Occipital lobe (tissue), 3 donors: ENCODE results near the gene PGAM5. TPM values are rescaled to one million over a fixed set of nuclear protein-coding genes. Genes with fewer than 3 reads are reported as not detected.
"Not testable (repeated sequence)": the region's sequence is repeated elsewhere in the genome, so short reads cannot be mapped to it uniquely, and the experiment has no call there.

Experiments
- DNase-seq: peaks from one replicate; lab custom pipeline; 2025; lab: John Stamatoyannopoulos, UW
- small RNA-seq: library from RNA; depleted of rRNA; stranded (forward); fragments of <200 nt; gene quantifications from one replicate; pipeline ENCODE3, GENCODE V24; 2014
- total RNA-seq: library from RNA; depleted of rRNA; stranded (reverse); fragments of >200 nt; gene quantifications from one replicate; pipeline ENCODE4 v1.2.3, GENCODE V29; 2014

The PGAM5 gene
- total RNA-seq, 1 donor from 2014 or later: 32.3 TPM

DNA sequence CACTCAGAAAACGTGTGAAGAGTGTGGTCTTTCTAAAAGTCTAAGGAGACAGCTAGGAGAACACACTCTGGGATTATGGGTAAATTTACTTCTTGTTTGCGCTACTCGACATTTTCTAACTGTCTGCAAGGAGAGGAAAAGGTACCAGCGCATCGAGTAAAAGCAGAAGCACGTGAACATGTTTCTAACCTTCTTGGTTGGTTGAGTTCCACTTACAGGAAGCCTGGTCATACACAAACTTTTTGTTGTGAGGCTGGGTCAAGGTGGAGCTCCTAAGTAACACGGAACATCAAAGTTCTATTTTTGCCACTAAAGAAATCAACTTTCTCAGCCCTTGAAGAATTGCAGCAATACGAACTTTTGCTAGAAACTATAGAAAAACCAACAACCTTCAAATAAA is 31.0 kb downstream of the PGAM5 start:
- no peak for DNase-seq

DNA sequence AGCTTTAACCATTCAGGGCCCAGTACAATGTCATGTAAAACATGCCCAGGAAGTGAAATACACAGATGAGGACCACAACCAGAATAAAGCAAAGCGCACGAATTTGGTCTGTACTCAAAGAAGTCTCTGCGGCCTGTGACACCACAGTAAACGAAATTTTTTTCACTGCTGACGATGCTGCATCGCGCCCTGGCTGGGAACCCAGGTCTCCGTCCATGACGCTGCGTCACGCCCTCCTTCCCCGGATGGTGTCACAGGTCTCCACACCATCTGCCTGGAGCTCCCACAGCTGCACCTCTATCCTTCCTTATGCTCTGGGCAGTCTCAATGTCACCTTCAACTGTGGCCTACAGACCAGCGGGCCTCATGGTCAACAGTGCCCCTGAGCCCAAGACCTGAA is 33.2 kb downstream of the PGAM5 start:
- DNase-seq: no peak

DNA sequence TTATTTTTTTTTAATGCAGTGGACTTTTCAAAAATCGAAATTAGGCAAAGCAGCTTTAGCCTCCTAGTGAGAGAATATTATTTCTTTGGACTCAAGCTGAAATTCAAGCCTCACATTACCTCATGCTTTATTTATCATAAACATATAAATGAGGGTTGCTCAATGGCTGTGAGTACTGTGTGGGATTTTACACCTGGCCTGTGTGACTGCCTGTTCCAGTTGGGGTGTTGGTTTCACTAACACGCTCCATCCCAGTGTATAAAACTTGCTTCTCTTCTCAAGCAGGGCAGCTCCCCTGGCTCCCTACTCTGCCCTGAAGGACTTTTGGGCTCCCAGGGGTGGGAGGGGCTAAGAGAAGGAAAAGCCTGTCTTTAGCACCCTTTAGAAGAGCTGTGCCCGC is 36.0 kb downstream of the PGAM5 start:
- no peak for DNase-seq

DNA sequence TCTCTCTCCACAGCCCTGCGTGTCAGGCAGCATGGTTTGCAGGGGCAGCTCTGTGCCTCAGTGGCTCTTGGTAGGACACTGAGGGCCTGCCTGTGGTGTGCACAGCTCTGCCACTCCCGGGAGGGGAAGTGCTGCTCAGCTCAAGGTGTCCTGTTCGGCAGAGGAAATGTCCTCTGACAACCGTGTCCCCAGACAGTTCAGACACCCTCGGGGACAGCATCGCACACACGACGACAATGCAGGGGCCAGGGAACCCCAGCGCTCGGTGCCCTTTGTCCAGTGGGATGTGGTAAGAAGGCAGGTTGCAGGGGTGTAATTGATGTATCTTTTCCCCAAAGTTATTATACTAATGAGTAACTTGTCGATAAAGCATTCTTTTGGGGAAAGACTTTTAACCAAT is 36.8 kb downstream of the PGAM5 start:
- no peak for DNase-seq

DNA sequence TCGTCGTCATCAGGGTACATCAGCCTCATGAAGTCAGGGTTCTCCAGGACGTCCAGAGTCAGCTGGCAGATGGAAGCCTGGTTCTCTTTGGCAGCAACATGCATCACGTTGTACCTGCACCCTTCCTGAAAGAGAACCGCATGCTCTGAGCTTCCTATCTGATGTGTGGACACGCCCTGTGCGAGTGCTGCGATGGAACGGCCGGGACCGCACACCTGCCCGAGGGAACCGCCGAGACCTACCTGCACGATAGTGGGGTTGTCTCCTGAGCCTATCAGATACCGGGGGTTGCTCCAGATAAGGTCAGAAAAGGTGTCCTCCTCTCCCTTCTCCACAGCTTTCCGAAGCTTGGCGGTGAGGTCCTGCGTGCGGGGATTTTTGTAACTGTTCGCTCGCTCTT is 37.3 kb downstream of the PGAM5 start:
- no peak for DNase-seq

DNA sequence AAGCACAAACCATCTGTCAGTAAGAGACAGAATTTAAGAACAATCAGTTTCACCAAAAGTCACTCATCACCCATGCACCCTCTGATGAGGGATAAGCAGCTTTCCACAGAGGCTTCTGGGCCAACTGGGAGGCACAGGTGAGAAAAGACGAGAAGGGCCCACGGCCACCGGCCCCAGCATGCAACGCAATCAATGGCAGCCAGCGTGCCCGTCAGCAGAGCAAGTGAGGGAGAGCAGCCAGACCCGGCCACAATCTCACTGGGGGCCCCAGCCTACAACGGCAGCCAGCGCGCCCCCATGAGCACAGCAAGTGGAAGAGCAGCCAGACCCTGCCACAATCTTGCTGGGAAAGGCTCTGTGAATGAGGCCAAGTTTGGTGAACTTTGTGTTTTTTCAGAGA is 37.7 kb downstream of the PGAM5 start:
- no peak for DNase-seq

DNA sequence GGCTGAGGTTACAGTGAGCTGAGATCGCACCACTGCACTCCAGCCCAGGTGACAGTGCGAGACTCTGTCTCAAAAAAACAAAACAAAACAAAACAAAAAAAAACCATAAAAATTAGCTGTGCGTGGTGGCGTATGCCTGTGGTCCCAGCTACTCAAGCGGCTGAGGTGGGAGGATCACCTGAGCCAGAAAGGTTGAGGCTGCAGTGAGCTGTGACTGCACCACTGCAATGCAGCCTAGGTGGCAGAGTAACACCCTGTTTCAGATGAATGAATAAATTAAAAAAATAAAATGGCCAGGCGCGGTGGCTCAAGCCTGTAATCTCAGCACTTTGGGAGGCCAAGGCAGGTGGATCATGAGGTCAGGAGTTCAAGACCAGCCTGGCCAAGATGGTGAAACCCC is 43.0 kb downstream of the PGAM5 start:
- not testable (repeated sequence) for DNase-seq

DNA sequence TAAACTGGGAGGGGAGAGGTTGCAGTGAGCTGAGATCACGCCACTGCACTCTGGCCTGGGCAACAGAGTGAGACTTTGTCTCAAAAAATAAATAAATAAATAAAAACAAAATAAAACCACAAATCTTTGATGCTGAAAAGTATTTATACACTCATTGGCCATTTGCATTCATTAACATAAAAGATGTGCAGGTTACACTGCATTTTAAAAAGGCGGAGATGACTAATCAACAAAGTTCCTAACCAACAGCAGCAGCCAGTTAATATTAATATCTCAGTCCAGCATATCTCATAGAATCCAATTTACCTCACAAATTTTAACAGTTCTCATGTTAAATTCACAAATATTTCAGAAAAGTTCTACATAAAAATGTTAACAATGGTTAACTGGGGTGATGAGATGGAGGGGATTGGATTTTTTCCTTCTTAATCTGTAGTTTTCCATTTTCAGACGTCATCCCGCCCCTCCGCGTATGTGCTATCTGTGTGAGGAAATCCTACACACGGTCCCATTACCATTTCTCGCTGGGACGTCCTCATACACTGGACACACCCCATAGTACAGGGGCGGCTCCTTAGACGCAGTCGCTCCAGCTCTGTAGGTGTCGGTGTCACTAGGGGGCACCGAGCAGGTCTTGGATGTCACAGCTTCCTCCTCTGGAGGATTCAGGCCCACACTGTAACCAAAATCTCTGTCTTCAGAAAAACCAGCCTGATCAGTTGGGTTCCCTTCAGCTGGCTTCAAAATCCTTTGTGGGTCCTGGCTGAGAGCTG is 43.7 kb downstream of the PGAM5 start:
- DNase-seq: no peak

DNA sequence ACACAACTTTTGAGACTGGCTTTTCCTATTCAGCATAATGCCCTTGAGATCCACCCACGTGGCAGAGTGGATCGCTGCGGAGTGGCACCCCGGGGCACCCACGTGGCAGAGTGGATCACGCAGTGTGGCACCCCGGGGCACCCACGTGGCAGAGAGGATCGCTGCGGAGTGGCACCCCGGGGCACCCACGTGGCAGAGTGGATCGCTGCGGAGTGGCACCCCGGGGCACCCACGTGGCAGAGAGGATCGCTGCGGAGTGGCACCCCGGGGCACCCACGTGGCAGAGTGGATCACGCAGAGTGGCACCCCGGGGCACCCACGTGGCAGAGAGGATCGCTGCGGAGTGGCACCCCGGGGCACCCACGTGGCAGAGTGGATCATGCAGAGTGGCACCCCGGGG is 48.2 kb downstream of the PGAM5 start:
- DNase-seq: not testable (repeated sequence)

DNA sequence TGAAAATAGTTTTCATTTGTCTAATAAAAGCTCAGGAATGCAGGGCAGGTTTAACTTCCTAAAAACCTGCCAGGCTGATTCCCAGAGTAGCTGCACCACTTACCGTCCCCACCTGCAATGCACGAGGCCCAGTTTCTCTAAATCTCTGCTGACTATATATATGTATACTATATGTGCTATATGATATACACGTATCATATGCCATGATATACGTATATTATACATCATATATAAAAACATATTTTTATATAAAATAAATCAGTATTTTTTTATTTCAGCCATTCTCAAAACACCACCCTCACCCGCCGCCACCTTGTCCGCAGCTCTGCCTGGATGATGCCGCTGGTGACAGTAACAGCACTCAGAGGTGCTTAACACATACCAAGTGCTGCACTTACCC is 48.7 kb downstream of the PGAM5 start:
- DNase-seq: no peak

DNA sequence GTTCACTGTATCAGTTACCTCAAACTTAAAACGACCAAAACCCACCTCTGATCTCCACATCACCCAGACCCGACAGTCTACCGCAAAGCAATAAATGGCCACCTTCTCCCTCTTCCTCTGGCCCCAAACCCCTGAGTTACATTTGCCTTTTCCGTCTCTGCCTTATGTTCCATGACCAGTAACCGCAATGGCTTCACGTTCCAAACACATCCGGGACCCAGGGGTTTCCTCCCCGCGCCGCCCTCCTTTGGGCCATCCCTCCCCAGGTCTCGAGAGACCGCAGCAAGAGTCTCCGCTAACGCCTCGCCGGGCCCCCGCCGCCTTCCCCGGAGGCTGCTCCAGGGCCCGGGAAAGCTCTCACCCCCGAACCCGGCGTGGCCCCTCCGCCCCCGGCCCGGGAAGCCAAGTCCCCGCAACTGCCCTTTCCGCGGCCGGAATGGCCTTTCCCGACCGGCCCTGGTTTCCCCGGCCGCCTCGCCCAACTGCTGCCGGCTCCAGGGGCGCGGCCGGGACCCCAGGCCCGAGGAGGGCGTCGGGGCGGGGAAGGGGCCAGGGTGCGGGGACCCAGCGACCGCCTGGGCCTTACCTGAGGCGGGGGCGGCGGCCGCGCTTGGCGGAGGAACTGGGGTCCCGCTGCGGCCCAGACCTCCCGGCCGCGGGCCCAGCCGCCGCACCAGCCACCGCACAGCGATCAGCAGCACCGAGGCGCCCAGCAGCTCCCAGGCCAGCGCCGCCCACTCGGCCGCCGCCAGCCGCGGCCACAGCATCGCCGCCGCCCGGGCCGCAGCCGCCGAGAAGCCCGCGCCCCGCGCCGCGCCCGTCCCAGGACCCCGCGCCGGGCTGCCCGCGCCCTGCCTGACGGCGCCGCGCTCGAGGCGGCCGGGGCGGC is 50.6 kb downstream of the PGAM5 start, which contains the start of gene ANKLE2:
ANKLE2 (minus strand) TSS at position 801 of the 889 bp plus-strand sequence; CDS start at position 767, 34 bp downstream.
- no peak for DNase-seq

DNA sequence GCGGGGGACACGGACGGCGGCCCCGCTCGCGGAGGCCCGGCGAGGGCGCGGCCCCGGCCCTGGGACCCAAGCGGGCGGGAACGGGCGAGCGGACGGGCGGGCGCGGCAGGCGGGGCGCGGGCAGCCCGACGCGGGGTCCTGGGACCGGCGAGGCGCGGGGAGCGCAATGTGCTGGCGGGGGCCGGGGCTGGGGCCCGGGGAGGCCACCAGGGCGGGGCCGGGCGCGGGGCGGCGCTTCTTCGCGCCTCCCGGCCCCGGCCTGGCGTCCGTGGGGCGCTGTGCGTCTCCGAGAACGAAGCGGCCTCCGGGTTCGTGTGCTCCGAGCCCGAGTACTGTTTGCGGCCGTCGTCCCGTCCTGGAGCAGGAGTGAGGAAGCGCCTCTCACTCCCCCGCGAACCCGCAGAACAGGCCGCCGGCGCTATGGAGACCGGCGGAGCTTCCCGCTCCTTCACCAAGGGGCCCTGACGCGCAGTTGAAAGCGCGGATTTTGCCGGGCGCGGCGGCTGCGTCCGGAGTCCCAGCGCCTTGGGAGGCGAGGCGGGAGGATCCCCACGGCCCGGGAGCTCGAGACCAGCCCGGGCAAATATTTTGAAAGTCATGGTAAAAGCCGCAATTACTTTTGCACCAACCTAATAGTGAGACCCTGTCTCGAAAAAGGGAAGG is 51.4 kb downstream of the PGAM5 start:
- peak; percentile 65 for DNase-seq

DNA sequence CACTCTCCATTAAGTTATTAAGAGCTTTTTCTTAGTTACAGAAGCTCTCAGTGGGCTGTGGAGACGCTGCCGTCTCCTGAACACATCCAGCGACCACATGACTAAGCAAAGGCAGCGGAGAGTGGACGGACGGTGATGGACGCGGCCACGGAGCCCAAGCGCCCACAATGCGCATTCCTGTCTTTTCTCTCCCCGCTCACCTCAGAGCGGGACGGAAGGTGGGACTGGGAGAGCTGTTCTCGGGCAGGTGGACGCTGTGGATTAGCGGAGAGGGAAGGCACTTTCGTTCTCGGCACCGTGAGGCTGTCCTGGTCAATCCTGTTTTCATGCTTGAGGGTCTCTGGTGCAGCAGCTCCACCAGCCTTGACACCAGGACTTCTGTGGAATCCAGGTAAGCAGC is 53.6 kb downstream of the PGAM5 start:
- no peak for DNase-seq

DNA sequence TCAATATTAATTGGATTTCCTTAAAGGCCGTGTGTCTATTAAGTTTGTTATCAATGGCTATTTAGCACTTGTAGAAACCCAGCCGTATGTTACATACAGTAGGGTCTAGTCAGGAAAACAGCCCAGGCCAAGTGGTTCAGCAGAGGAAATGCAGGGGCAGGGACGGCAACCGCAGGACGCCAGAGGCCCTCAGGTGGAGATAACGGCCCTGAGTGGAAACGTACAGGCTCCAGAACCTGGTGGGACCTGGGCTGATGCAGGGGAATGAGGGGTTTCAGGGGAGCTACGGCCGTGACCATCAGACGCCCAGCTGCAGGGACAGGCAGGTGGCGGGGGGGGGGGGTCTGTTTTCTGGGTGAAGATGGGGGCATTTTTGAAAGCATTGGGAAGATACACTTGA is 54.7 kb downstream of the PGAM5 start:
- DNase-seq: no peak

DNA sequence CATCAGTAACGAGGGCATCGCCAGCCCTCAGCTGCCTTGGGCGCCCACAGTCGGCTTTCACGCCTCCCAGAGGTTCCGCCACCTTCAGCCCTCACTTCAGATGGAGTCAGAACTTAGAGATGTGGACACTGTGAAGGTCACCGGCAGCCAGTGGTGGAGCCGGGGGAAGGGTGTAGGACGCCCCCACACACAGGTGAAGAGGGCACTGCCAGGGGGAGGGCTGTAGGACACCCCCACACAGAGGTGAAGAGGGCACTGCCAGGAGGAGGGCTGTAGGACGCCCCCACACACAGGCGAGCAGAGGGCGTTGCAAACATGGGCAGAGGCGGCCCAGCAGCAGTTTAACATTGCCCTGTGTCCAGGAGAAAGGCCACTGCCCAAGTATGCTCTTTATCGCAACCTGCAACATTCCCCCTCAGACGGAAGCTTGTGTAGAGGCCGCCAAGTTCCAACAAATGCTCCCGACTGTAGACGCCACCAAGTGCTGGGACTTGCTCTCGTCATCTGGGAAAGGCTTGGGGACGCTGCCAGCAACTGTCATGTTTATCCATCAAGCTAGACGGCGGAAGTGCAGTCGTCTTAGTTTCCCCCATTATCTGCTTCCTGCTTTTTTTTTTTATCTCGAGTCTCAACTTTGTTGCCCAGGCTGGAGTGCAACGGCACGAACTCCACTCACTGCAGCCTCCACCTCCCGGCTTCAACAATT is 55.9 kb downstream of the PGAM5 start:
- no peak for DNase-seq

DNA sequence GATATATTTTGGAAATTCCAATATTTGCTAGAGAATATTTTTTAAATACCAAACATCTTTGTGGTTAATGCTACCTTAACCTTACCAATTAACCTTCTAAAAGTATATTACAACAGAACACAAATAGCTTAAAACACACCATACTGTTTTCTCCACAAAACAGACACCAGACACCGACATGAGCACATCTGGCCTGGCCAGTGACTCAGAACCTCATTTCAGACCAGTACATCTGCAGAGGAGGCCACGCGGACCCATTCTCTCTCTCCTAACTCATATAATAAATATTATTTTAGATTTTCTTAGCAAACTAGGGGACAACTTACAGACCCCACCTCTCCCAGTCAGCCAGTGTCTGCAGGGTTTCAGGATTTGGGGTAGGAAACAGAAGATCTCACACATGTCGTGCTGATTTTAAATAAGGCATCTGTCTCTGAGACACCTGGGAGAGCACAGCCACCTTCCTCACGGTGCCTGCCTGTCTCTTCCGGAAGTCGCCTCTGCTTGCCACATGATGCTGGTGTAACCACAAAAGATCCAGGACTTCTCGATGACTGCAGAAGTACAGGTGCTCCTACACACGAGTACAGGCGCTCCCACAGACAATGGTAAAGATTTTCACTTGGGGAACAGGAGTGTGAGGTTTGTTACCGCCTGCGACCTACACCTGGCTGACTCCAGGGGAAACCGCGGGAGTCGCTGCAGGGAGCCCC is 60.6 kb downstream of the PGAM5 start:
- no peak for DNase-seq

Small RNA genes within 50 kb of the gene (small RNA-seq; reads per million reads assigned to genes)
- not detected for gene RNA5SP379

Other genes starting within 250 kb of the PGAM5 start
- gene FBRSL1, start 220.7 kb upstream of the PGAM5 start, total RNA-seq: 5.3 TPM
- not detected for gene LRCOL1, start 100.3 kb upstream of the PGAM5 start, total RNA-seq
- not detected for gene P2RX2, start 92.1 kb upstream of the PGAM5 start, total RNA-seq
- 36.5 TPM for gene POLE, start 23.5 kb upstream of the PGAM5 start, total RNA-seq
- 12.2 TPM for gene PXMP2, start 23.3 kb upstream of the PGAM5 start, total RNA-seq
- 46.2 TPM for gene ANKLE2, start 51.0 kb downstream of the PGAM5 start, total RNA-seq
- gene GOLGA3, start 118.0 kb downstream of the PGAM5 start, total RNA-seq: 59.3 TPM
- gene CHFR, start 176.8 kb downstream of the PGAM5 start, total RNA-seq: 29.6 TPM
- gene ZNF605, start 245.5 kb downstream of the PGAM5 start, total RNA-seq: 24.0 TPM